ENCODE data around the gene PSPN.

Gene PSPN, protein sequence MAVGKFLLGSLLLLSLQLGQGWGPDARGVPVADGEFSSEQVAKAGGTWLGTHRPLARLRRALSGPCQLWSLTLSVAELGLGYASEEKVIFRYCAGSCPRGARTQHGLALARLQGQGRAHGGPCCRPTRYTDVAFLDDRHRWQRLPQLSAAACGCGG

DNA sequence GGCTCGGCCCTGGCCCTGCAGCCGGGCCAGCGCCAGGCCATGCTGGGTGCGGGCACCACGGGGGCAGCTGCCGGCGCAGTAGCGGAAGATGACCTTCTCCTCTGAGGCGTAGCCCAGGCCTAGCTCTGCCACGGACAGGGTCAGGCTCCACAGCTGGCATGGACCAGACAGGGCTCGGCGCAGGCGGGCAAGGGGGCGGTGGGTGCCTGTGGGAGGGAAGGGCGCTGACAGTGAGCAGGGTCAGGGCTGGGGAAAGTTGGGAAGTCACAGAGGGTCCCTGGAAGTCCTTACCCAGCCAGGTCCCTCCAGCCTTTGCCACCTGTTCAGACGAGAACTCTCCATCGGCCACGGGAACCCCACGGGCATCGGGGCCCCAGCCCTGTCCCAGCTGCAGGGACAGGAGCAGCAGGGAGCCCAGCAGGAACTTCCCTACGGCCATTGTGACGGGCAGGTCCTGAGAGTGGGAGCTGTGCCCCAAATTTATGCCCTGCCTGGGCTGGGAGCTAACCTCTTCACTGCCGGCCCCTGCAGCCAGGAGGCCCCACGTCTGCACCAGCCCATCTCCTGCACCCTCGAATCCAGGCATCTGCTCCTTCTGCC is at the start of gene PSPN:
Gene PSPN, minus strand, starts transcription at position 523 of the 600 bp plus-strand sequence. Its CDS starts 84 bp downstream, at position 439.
- DNase-seq (ENCODE audit: low read depth in 2 of 2), result no peak

DNA sequence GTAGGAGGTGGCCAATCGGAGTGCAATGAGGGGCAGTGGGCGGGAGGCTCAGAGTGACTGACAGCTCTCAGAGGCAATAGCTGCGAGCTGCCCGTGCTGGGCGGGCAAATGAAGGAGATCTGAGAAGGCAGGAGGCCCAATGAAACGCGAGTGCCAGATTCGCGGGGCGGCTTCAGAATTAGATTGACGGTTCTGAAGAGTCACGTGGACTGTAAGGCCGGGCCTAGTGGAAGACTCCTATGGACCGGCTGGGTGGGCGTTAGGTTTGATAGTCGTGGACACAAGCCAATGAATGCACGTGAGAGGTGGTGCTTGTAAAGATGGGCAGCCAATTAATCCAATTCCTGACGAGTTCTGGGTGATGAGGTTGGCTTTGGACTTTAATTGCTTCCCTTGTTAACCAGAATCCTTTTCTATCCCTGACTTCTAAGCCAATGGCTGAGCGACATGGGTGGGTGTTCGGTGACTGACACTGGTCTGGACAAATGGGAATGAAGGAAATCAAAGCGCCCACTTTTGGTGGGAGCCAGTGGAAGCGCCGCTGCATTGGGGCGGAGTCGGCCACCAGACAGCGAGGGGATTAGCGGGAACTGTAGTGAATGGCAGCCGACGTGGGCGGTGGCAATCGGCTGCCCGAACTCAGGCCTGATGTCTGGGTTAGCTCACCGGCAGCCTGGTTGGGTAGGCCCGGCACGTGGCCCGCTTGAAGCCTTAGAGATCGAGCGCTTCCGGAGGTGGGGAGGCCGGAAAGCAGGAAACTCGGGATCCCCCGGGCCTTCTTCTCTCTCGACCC is 49.4 kb upstream of the PSPN start:
- DNase-seq (ENCODE audit: low read depth in 2 of 2), result peak; percentile 98

DNA sequence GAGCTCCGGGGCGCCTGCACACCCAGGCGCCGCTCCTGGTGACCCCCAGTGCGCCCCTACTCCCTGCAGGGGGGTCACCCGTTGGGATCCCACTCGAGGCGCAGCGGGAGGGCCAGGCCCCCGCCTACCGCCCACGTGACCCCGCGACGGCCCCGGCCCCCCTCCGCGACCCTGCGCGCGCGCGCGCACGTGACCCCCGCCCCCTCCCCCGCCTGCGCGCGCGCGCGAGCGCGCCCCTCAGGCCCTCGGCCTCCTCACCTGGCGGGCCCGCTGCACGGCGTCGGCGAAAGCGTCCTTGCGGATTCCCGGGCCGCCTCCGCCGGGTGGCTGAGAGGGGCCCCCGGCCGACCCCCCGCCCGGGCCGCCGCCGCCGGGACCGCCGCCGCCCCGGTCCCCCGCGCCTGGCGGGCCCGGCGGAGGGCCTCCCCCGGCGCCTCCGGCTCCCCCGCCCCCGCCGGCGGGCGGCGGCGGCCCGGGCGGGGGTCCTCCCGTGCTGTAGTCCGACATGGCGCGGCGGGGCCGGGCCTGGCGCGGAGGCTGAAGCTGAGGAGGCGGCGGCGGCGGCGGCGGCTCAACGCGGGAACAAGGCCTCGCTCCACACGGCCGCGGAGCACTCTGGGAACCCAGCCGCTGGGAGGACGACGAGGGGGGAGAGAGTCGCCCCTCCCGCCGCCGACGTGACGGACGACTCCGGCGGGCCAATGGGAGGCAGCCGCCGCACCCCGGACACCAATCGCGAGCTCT is 48.6 kb upstream of the PSPN start, which contains the start of gene KHSRP:
Gene KHSRP, minus strand, starts transcription at position 617 of the 744 bp plus-strand sequence. Its CDS starts 110 bp downstream, at position 507.
- no peak for DNase-seq (ENCODE audit: low read depth in 2 of 2)

DNA sequence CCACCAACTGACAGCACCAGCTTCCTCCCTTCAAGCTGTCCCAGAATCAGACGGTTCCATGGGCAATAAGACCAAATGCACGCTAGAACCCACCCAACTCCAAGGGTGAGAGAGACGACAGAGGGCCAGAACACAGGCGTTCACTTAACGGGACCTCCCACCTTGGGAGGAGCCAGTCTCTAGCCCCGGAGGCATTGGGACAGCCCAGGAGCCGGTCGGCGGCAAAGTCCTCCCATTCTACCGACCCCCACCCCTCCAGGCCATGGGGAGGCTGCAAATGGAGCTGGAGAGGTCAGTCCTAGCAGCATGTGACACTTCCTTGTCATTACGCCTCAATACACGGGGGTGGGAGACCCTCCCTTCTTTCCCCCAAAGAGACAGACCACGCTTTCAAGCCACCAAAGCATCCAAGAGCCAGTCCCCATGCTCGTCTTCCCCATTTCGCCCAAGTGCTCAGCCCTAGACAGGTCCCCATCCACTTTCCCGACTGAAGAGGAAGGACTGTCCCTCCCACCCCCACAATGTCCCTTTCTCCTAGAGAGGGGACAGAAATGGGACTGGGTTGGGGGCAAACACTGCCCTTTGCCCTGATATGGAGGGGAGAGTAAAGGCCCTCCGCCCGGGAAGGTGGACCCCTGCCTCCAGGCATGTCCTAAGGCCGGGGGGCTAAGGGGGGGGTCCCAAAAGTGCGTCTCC is 47.9 kb upstream of the PSPN start:
- DNase-seq (ENCODE audit: low read depth in 2 of 2), result peak in 1 of 2 donors; percentile 23

DNA sequence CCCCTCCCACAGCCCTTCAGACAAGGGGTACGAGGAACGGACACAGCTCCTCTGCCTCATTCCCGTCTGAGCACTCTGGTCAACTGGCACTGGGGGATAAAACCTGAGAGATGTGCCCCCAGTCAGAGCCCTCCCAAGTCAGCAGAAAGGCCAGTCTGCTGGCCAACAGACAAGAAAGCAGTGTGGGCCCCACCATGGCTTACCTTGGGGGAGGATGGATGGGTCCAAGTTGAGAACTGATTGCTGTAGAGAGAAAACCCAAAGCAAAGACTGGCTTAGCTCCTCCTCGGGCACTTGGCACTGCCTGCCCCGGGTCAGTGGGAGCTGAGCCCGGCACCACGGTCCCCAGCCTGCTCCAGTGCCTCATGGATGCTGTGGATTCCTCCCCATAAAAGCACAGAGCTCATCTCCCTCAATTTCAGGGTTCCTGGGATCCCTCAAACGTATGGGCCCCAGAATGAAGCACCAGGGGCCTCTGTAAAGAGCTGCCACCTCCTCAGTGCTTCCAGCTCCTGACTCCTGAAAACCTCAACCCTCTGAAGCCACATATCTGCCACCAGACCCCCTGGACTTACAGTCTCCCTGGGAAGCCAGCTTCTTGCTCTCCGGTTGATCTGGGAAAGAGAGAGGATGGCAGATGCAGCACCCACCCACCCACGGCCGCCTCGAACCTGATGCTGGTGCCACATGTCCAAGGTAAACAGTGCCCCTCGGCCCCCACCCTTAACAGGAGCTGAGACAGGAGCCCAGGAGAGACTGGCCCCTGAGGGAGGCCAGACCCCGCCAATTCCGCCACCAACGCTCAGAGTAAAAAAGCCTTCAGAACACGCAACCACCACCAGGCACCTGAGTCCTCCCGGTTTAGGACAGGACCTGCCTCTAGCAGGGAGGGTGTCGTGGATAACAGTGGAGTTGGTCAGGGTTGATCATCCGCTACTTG is 45.6 kb upstream of the PSPN start:
- no peak for DNase-seq (ENCODE audit: low read depth in 2 of 2)

DNA sequence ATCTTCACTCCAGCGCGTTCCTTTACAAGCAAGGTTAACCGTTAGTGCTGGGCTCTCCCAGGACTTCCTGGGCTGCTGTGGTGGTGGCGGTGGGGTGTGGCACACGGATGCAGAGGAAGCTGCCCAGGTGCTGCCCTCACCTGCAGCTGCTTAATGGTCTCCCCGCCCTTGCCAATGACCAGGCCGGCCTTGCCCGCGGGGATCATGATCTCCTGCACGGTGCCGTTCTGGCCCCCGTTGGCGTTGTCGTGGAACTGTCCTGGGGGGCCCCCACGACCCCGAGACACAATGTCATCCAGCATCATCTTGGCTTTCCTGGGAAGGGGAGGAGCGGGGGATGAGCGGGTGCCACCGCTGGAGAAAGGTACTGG is 42.8 kb upstream of the PSPN start:
- DNase-seq (ENCODE audit: low read depth in 2 of 2), result no peak

DNA sequence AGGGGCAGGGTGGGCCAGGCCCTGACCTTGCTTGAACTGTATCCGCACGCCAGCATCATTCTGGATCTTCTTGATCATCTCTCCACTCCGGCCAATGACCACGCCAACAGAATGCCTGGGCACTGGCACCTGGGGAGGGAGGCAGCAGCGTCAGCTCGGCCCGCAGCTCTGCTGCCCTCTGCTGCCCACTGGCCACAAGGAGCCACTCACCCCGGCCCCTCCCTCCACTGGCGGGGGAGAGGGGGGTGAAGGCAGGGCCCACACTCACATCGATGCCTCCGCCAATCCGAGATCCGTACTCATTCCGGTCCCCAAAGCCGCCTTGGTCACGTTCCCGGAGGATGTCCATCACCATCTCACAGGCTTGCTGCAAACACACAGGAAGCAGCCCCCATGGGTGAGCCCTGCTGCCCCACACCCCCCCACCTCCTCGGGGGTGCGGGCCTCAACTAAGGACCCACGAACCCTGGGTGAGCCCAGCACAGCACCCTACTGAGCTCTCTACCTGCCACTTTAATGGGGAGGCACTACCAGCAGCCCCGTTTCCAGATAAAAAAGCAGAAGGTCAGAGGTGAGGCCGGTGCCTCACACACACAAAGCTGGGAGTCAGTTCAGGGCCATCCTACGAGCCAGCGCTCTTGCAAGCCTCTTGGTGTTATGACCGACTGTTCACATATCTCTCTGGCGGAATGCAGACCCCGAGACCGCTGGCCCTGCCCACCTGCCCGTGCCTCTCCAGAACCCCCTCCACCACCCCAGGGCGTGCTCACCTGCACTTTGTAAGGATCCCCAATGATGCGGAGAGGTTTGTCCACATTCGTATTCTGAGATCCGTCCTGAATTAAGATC is 42.2 kb upstream of the PSPN start:
- no peak for DNase-seq (ENCODE audit: low read depth in 2 of 2)

DNA sequence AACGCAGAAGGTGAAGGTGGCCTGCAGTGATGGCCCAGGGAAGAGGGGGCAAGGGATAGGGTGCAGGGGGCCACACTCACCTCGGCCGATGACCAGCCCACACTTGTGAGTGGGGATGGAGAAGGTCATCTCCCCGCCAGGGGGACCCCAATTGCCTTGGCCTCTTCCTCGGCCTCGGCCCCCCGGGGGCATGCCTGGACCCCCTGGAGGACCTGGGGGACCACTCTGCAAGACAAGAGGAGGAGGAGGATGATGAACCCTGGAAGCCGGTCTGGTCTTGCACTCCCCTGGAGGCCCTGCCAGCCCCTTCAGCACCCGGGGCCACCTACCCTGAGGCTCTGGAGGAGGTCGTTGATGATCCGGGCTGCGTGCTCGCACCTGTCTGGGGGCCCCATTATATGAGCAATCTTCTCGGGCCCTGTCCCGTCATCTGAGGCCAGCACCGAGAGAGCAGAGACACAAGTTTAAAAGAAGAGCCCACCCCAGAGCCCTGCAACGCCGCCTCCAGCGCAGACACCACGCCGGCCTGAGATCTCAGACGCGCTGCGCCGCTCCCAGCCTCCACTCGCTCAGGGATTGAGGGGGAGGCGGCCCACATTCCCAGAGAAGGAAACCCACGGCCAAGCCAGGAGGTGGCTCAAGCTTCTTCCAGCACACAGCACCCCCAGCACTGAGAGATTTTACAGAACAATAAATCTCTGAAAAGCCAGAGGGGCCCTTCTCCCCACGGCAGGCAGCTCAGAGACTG is 41.1 kb upstream of the PSPN start:
- DNase-seq (ENCODE audit: low read depth in 2 of 2), result no peak

DNA sequence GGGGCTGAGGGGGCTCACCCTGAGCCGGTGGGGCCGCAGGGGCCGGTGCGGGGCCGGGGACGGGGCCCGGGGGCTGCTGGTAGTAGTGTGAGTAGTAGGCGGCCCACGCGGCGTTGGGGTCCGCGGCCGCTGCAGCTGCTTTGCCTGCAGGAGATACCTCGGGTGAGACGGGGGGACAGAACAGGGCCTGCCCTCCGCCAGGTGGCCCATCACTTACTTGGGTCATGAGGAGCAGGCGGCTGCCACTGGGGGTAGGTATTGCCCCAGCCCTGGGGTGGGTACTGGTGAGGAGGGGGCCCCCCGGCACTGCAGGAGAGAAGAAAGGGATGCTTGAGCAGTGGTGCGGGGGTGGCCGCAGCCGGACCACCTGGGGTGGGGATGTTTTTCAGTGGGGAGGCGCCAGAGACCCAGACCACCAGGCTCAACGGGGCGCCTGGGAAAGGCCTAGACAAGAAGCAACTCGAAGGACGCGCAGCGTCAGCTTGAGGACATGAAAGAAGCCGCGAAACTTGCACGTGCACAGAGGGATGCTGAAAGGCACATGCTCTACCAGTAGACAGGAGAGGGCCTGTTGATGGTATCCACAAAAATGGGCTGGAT is 40.0 kb upstream of the PSPN start:
- DNase-seq (ENCODE audit: low read depth in 2 of 2), result no peak

DNA sequence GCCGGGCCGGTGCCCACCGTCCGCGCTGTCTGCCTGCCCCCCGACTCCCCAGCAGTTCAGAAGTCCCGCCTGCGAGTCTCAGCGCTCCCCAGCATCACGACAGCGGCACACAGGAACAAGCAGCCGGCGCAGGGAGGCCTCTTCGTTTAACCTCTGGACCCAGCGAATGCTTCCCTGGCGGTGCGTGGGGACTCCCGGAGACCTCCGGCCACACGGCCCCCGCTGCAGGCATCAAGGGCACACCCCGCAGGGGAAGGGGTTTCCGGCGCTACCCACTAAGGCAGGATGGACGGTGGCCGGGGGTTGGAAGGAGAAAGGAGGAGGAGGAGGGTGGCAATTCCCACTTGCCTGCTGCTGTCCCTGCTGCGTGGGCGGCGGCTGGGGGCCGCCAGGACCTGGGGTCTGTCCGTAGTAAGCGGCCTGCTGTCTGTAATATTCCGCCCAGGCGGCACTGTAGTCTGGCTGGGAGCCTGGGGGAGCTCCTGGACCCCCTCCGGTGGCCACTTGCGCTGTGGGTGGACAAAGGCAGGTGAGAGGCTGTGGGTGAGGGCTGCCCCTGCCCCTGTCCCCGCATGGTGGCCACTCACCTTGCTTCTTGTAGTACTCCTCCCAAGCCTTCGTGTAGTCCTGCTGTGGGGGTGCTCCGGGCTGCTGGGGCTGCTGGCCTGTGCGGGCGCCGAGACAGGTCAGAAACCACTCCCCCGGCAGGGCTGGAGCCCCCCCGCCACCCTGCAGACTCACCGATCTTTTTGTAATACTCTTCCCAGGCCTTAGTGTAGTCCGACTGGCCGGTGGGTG is 39.3 kb upstream of the PSPN start:
- no peak for DNase-seq (ENCODE audit: low read depth in 2 of 2)

DNA sequence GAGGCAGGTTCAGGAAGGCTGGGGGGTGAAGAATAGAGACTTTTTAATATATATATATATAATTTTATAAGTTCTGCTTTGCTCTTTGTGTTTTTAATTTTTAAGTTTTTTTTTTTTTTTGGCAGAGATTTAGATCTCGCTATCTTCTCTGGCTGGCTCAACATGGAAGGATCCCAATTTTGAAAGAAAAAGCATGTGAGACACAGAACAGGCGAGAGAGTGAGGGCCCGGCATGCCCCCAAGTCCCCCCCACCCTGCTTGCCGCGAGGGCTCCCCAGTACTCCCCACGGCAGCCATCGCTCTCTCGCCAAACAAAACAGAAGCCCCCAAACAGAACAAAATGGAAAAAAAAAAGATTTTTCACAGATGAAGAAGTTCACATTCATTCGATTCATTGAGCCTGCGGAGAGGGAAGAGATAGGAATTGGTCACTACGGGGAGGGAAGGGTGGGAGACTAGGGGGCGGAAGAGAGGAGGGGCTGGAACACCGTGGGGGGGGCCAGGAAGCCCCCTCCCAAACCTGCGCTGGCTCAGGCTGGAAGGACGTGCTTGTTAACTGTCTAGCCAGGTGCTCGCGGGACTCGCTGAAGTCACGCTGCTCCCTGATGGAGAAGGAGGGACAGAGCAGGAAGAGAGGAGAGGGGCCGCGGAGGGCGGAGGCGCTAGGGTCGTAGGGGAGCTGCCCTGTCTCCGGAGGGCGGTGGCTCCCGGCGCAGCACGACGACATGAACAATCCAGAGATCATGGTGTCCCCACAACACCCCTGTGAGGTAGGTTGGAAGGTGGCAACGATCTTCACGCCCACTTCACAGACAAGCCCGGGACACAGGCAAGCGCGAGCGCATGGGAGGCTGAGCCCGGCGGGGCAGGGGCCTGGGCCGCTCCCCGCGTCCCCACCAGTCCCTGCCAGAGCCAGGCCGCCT is 38.2 kb upstream of the PSPN start:
- no peak for DNase-seq (ENCODE audit: low read depth in 2 of 2)

DNA sequence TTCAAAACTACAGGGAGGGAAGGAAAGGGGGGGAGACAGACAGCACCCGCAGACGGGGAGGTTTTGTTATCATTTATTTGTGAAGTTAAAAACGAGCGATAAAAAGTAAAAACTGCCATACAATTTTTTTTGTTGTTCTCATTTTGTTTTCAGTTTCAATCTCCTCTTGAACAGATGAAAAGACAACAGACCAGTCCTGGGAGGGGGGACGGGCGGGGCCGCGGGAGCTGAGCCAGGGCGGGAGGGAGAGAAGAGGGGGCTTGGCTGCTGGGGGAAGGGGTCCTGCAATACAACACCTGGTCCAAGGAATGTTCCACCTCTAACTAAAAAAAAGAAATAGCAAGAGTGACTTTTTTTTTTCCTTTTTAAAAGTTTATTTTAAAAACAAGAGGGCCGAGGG is 37.6 kb upstream of the PSPN start:
- no peak for DNase-seq (ENCODE audit: low read depth in 2 of 2)

DNA sequence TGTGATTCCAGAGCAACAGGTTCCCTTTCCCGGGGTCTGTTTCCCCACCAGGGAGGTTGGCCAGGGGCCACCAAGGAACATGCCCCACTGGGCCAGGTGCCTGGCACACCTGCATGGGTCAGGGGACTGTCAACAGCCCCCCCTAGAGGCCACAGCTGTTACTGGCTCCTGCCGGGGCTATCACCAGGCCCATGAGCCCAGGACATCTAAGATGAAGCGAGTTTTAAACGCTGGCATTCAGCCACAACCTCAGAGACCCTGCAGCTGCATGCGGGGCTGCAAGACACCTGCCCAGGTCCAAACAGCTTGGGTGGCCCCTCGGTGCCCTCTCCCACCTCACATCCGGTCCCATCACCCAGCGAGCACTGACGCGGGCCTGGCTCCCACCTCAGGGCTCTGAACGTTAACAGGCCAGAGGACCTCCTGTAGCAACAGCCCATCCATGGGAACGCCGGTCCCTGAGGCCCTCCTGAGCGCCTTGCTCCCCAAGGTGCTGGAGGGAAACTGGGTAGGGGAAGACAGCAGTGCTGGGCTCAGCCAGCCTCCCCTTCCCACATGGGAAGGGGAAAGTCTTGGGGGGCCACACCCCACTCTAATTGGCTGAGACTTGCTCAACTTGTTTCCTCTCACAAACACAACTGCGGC is 36.8 kb upstream of the PSPN start:
- DNase-seq (ENCODE audit: low read depth in 2 of 2), result no peak

DNA sequence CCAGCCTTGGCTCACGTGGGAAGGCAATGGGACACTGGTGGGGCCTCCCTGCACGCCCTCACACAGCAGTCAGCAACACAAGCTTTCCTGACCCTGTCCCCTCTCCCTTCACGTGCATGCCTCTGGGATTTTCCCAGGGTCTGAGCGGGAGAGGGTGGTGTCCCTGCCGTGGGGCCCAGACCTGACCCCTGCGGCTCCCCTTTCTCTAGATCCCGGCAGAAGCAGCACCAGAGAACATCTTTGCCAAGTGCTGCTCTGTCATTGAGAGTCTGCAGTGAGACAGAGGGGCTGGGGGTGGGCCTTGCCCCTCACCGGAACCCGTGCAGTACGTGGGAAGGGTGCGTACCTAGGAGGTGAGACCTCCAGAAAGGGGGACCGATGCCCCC is 36.3 kb upstream of the PSPN start:
- DNase-seq (ENCODE audit: low read depth in 2 of 2), result no peak

DNA sequence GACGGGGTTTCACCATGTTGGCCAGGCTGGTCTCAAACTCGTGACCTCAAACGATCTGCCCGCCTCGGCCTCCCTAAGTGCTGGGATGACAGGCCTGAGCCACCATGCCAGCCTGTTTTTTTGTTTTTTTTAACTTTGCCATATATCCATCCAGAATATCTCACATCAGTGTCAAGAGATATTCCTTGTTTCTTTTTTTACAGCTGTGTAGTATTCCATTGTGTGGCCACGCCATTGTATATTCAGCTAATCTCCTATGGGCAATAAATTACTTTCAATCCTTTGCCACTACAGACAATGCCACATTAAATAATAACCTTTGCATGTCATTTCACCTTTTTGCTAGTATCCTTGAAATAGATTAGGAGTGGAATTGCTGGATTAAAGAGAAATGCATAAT is 33.6 kb upstream of the PSPN start:
- DNase-seq (ENCODE audit: low read depth in 2 of 2), result no peak

DNA sequence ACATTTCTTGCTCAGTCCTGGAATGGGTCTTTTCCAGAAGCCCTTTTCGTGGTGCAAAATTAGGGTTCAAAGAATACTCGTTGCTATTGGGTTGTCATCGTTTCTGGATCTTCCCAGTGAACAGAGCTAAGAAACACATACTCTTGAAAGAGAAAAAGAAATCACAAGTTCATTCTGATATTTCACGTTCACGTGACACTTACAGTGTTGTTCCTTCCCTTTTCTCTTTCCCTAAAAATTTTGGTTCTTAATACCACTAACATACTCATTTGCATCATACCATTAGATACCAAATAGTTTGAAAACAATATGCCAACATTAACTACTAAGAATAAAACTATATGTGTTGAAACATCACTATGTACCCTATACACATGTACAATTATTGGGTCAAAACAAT is 30.7 kb upstream of the PSPN start:
- DNase-seq (ENCODE audit: low read depth in 2 of 2), result no peak
